Lower lobe of right lung (tissue), 2 donors: ENCODE results near the gene COMMD10. TPM values are rescaled to one million over a fixed set of nuclear protein-coding genes. Genes with fewer than 3 reads are reported as not detected.
"Not testable (repeated sequence)": the region's sequence is repeated elsewhere in the genome, so short reads cannot be mapped to it uniquely, and the experiment has no call there.

ENCODE experiments used
- ATAC-seq, 2 donors: fragments of 200-7000 bp; cut with Tn5 transposase; one replicate each; pipeline ENCODE4 v1.9.1; 2020 to 2022; ENCODE audit warnings: mild to moderate bottlenecking in 2 of 2, moderate library complexity in 2 of 2
- DNase-seq: peaks from one replicate; pipeline ENCODE4 v3.0.0-alpha.2; 2020
- H3K27ac ChIP-seq: fragments of 200-600 bp; one replicate; pipeline ENCODE4 v1.8.0; 2022
- H3K27me3 ChIP-seq: fragments of 200-600 bp; one replicate; pipeline ENCODE4 v1.8.0; 2022; ENCODE audit warnings: low read depth
- H3K36me3 ChIP-seq: fragments of 200-600 bp; one replicate; pipeline ENCODE4 v1.8.0; 2022; ENCODE audit warnings: mild to moderate bottlenecking
- H3K4me1 ChIP-seq: fragments of 200-600 bp; one replicate; pipeline ENCODE4 v1.8.0; 2022
- H3K4me3 ChIP-seq: fragments of 200-600 bp; one replicate; pipeline ENCODE4 v1.8.0; 2022; ENCODE audit warnings: mild to moderate bottlenecking
- H3K9me3 ChIP-seq: fragments of 200-600 bp; one replicate; pipeline ENCODE4 v1.8.0; 2022
- intact Hi-C: fragments of 100-400 bp; cut with DNase I; formaldehyde crosslinking; loops from one replicate; pipeline ENCODE4 v1.11.0; 2022
- total RNA-seq: library from RNA; stranded (reverse); fragmentation: NEBNext Ultra II Directional; extraction: Animal tissue kit (Norgen Biotek cat#: 25700); gene quantifications from one replicate; pipeline ENCODE4 v1.2.1, GENCODE V29; 2021
- TF ChIP-seq, protein P1 (sequence below): fragments of 200-600 bp; IDR thresholded peaks from one replicate; pipeline ENCODE4 v1.8.0; 2022; ENCODE audit warnings: antibody characterized with exemption, mild to moderate bottlenecking
- donor health status: DM: no; HTN: yes; CAD: no; lungs with severe emphysema.

The COMMD10 gene
- total RNA-seq, 1 donor from 2014 or later, result 33.8 TPM

DNA sequence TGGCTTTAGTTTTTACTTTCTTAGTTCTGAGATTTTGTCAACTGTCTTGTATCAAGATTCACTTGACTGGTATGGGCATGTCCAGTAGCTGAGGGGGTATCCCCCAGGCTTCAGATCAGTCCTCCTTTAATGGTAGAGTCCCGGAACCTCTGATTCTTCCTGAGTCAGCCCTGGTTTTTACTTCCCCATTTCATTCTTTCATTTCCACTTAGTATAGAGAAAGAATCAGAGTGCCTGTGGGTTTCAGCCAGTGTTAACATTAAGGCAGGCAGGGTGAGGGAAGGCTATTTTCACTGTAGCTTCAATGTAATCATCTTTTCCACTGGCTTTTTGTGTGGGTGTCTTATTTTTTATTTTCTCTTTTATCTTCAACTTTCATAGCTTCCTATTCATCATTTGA, 8.3 kb upstream of the COMMD10 start:
- intact Hi-C loops, result no loop called here
- no peaks in the 10 kb centered on the region for H3K9me3 ChIP-seq
- ATAC-seq (peak; percentile 21 to 51), DNase-seq (no peak)
- H3K4me3 ChIP-seq, result no peak overlapping the region
- TF ChIP-seq, protein P1, sequence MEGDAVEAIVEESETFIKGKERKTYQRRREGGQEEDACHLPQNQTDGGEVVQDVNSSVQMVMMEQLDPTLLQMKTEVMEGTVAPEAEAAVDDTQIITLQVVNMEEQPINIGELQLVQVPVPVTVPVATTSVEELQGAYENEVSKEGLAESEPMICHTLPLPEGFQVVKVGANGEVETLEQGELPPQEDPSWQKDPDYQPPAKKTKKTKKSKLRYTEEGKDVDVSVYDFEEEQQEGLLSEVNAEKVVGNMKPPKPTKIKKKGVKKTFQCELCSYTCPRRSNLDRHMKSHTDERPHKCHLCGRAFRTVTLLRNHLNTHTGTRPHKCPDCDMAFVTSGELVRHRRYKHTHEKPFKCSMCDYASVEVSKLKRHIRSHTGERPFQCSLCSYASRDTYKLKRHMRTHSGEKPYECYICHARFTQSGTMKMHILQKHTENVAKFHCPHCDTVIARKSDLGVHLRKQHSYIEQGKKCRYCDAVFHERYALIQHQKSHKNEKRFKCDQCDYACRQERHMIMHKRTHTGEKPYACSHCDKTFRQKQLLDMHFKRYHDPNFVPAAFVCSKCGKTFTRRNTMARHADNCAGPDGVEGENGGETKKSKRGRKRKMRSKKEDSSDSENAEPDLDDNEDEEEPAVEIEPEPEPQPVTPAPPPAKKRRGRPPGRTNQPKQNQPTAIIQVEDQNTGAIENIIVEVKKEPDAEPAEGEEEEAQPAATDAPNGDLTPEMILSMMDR, result no peak
- no peaks in the 10 kb centered on the region for H3K4me1 ChIP-seq
- H3K36me3 ChIP-seq, result no peaks in the 10 kb centered on the region
- no peak overlapping the region for H3K27ac ChIP-seq
- H3K27me3 ChIP-seq, result no peaks in the 10 kb centered on the region

DNA sequence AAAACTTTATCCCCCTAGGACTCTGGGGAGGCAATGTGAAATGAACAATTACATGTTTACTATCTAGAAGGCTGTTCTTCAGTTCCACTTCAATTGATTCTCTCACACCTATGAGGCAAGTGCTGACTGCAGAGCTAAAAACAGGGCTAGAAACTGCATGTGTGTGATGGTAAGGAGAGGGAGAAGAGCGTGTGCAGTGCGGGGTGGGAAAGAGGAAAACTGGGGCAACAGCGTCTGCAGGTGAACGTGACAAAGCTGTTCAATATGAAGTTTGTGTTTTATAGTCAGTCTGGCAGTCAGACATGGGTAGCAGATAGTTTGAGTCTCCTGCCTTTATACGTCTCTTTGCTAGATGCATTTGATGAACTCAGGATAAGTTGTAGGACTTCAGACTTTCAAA, 6.6 kb upstream of the COMMD10 start:
- Histone ChIP-seq H3K4me3 (no peak overlapping the region), H3K27me3 (no peaks in the 10 kb centered on the region), H3K36me3 (no peaks in the 10 kb centered on the region), H3K4me1 (no peaks in the 10 kb centered on the region), H3K27ac (no peak overlapping the region), H3K9me3 (no peaks in the 10 kb centered on the region)
- DNase-seq (no peak), ATAC-seq (no peak)
- intact Hi-C loops, result no loop called here
- TF ChIP-seq, protein P1, result no peak

DNA sequence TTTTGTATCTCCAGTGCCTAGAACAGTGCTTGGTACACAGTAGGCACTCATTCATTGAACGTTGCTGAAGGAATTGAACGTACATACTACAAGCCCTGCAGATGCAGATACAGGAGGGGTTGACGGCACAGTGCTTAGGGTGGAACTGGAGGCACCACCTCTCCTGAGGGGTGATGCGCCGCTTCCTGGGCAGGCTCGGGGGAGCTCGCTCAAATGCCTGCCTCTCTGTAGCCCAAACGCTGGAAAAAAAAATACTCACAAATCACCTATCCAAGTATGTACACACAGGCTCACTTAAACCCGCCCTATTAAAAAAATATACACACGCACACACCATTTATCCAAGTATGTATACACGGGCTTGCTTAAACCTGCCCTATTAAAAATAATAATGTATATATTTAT, 536 bp upstream of the COMMD10 start:
- Histone ChIP-seq H3K27me3 (no peaks in the 10 kb centered on the region), H3K27ac (peak overlapping the region; percentile 95), H3K36me3 (no peaks in the 10 kb centered on the region), H3K4me1 (peaks cover 17% of the 10 kb centered on the region), H3K4me3 (peak overlapping the region; percentile 83), H3K9me3 (no peaks in the 10 kb centered on the region)
- intact Hi-C loops, result no loop called here
- DNase-seq (no peak), ATAC-seq (peak; percentile 67 to 68)
- TF ChIP-seq, protein P1, result no peak

DNA sequence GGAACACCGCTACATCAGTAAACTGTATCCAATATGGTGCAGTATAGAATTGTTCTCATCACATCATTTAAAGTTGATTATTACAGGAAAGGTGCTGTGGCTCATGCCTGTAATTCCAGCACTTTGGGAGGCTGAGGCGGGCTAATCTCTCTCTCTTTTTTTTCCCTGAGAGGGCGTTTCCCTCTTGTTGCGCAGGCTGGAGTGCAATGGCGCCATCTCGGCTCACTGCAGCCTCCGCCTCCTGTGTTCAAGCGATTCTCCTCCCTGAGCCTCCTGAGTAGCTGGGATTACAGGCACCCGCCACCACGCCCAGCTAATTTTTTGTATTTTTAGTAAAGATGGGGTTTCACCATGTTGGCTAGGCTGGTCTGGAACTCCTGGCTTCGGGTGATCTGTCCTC, 1.5 kb downstream of the COMMD10 start:
- not testable (repeated sequence) for H3K4me3 ChIP-seq, DNase-seq, ATAC-seq

DNA sequence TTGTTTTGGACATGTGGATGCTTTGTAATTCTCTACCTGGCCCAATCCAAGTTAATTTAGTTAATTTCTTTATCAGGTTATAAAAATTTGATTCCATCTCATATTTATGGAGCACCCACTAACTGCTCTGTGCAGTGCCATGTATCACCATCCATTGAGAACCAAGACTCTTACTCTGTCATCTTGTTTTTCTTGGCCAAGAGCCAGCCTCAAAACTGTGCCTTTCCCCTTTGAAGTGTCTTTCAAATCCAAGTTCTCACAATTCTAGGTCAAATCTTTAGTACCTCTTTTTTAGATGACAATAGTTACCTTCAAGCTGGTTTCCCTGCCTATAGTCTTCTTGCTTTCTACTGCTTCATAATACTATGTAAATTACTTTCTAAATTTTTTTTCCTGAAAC, 3.2 kb downstream of the COMMD10 start:
- no peak overlapping the region for H3K27ac ChIP-seq
- ATAC-seq (no peak), DNase-seq (no peak)
- intact Hi-C loops, result no loop called here
- peaks cover 23% of the 10 kb centered on the region for H3K36me3 ChIP-seq
- H3K9me3 ChIP-seq, result no peaks in the 10 kb centered on the region
- TF ChIP-seq, protein P1, result no peak
- H3K4me3 ChIP-seq, result no peak overlapping the region
- H3K4me1 ChIP-seq, result peaks cover 17% of the 10 kb centered on the region
- H3K27me3 ChIP-seq, result no peaks in the 10 kb centered on the region

More for the DNA sequence above, 1.5 kb downstream of the COMMD10 start:
- H3K27ac ChIP-seq, H3K9me3 ChIP-seq, H3K36me3 ChIP-seq, intact Hi-C loops, H3K27me3 ChIP-seq: not testable (repeated sequence)
- peaks cover 17% of the 10 kb centered on the region for H3K4me1 ChIP-seq

DNA sequence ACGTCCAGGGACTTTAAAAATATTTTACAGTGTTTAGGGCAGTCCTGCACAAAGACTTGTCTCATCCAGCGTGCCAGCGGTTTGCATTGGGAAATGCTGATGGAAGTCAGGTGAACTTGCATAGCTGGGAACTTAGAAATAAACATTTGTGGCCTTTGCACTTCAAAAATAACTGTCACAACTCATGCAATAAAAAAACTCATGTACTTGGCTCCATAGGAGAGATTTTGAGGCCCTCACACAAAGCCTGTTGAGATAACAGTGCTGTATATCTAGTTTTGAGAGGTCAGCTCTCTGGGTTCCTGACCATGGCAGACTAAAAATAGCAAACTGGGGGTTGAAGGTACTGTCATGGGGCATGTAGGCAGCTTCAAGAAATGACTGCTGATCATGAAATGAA, 5.5 kb downstream of the COMMD10 start:
- no peak for ATAC-seq
- Histone ChIP-seq H3K27ac (no peak overlapping the region), H3K4me3 (no peak overlapping the region), H3K27me3 (no peaks in the 10 kb centered on the region), H3K9me3 (no peaks in the 10 kb centered on the region), H3K36me3 (peaks cover 46% of the 10 kb centered on the region), H3K4me1 (peaks cover 9% of the 10 kb centered on the region)
- intact Hi-C loops, result no loop called here
- DNase-seq, result no peak
- TF ChIP-seq, protein P1, result no peak
